NCI-H2107 treated with DMSO at 0.1 percent for 48 hours (cell line): ENCODE measurements around the gene PXN.
"Not testable (repeated sequence)": the region's sequence is repeated elsewhere in the genome, so short reads cannot be mapped to it uniquely, and the experiment has no call there.

ENCODE experiments used
- DNase-seq: peaks from one replicate; lab custom pipeline; 2025; ENCODE audit not compliant: unreplicated experiment; lab: John Stamatoyannopoulos, UW

Gene PXN

GRCh38 chr12:120262852-120263747 lies 2.4 kb downstream of the PXN start:
- DNase-seq = no peak

GRCh38 chr12:120261951-120262851 lies 3.3 kb downstream of the PXN start:
- DNase-seq = no peak

GRCh38 chr12:120260607-120261006 lies 4.9 kb downstream of the PXN start:
- no peak for DNase-seq

GRCh38 chr12:120259418-120260202 lies 5.9 kb downstream of the PXN start:
- DNase-seq = no peak

GRCh38 chr12:120258323-120258896 lies 7.1 kb downstream of the PXN start:
- no peak for DNase-seq

- no peak for DNase-seq
Measured at GRCh38 chr12:120257041-120257821, 8.3 kb downstream of the PXN start.

- no peak for DNase-seq
Measured at GRCh38 chr12:120254809-120255208, 10.7 kb downstream of the PXN start.

GRCh38 chr12:120253313-120253712 lies 12.2 kb downstream of the PXN start:
- DNase-seq = not testable (repeated sequence)

GRCh38 chr12:120252071-120252906 lies 13.2 kb downstream of the PXN start:
- no peak for DNase-seq

- not testable (repeated sequence) for DNase-seq
Measured at GRCh38 chr12:120251364-120252070, 14.0 kb downstream of the PXN start.

- no peak for DNase-seq
Measured at GRCh38 chr12:120249875-120250795, 15.4 kb downstream of the PXN start.

- DNase-seq = no peak
Measured at GRCh38 chr12:120249266-120249874, 16.2 kb downstream of the PXN start.

GRCh38 chr12:120247621-120248030 lies 17.9 kb downstream of the PXN start:
- DNase-seq = no peak

GRCh38 chr12:120247183-120247582 lies 18.3 kb downstream of the PXN start:
- no peak for DNase-seq

GRCh38 chr12:120246705-120247104 lies 18.8 kb downstream of the PXN start:
- DNase-seq = not testable (repeated sequence)

GRCh38 chr12:120242971-120243699 lies 22.4 kb downstream of the PXN start:
- no peak for DNase-seq
